Astrocyte of the spinal cord (primary cell): ENCODE results near the gene SFXN5.
"Not testable (repeated sequence)": the region's sequence is repeated elsewhere in the genome, so short reads cannot be mapped to it uniquely, and the experiment has no call there.

Source experiments
- DNase-seq: peaks from one replicate; pipeline ENCODE4 v3.0.0; 2011; ENCODE audit warnings: low read depth, low spot score
- H3K4me3 ChIP-seq: 2 replicates; pipeline ENCODE4 v1.5.1; 2011; ENCODE audit warnings: low read depth, mild to moderate bottlenecking, low read length, moderate library complexity
- in situ Hi-C: cut with HindIII; loops from 2 replicates; pipeline ENCODE4 v1.10.0; 2017; ENCODE audit warnings: low sequenced_read_pairs
- TF ChIP-seq, protein P1 (sequence below): IDR thresholded peaks from 2 replicates; pipeline ENCODE4 v1.5.1; 2012; ENCODE audit warnings: low read depth, mild to moderate bottlenecking, low read length, inconsistent platforms

SFXN5 gene, protein sequence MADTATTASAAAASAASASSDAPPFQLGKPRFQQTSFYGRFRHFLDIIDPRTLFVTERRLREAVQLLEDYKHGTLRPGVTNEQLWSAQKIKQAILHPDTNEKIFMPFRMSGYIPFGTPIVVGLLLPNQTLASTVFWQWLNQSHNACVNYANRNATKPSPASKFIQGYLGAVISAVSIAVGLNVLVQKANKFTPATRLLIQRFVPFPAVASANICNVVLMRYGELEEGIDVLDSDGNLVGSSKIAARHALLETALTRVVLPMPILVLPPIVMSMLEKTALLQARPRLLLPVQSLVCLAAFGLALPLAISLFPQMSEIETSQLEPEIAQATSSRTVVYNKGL

DNA sequence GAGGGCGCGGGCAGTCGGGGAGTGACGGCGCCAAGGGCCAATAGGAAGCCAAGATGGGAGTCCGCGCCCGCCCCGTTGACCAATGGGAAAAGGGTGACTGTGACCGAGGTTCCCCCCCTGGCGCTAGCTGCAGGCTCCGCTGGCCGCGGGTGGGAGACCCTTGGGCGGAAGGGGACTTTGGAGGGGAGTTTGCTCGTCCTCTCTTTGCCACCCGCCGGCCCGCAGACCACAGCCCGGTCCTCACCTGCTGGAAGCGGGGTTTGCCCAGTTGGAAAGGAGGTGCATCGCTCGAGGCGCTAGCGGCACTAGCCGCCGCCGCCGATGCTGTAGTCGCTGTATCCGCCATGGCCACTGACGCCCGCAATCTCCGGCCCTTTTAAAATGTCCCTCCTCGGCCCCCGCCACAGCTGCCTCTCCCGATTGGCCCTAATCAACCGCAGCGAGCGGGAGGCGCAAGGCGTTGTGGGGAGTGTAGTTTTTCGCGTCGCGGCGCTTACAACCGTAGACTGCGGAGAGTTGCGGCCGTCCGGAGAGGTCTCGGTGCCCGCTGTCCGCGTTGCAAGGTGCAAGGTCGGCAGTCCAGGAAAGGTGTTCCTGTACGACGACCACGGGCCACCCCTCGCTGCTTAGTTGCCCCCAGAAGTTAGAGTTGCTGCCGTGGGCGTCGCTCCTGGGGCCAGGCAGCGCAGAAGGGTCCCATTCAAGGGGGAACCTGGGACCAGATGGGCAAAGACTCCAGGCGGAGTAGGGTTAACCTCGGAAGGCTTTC is at the start of gene SFXN5:
TSS of gene SFXN5 (minus strand) at position 353 of the 769 bp plus-strand sequence. CDS start at position 346, 7 bp downstream.
- in situ Hi-C loops, result no loop called here
- DNase-seq, result peak; percentile 96
- H3K4me3 ChIP-seq, result peak within 1 kb of the TSS; percentile 75
- TF ChIP-seq, protein P1, sequence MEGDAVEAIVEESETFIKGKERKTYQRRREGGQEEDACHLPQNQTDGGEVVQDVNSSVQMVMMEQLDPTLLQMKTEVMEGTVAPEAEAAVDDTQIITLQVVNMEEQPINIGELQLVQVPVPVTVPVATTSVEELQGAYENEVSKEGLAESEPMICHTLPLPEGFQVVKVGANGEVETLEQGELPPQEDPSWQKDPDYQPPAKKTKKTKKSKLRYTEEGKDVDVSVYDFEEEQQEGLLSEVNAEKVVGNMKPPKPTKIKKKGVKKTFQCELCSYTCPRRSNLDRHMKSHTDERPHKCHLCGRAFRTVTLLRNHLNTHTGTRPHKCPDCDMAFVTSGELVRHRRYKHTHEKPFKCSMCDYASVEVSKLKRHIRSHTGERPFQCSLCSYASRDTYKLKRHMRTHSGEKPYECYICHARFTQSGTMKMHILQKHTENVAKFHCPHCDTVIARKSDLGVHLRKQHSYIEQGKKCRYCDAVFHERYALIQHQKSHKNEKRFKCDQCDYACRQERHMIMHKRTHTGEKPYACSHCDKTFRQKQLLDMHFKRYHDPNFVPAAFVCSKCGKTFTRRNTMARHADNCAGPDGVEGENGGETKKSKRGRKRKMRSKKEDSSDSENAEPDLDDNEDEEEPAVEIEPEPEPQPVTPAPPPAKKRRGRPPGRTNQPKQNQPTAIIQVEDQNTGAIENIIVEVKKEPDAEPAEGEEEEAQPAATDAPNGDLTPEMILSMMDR, result peak; percentile 2

DNA sequence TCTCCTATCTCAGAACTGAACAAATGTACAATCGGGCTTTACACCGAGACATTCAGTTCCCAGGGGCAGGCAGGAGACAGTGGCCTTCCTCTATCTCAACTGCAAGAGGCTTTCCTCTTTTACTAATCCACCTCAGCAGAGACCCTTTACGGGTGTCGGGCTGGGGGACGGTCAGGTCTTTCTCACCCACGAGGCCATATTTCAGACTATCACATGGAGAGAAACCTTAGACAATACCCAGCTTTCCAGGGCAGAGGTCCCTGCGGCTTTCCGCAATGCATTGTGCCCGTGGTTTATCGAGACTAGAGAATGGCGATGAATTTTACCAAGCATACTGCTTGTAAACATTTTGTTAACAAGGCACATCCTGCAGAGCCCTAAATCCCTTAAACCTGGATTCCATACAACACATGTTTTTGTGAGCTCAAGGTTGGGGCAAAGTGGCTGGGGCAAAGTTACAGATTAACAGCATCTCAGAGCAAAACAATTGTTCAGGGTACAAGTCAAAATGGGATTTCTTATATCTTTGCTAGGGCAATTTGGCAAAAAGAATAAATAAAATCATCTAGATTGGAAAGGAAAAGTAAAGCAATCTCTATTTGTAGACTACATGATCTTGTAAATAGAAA is 48.2 kb upstream of the SFXN5 start:
- H3K4me3 ChIP-seq, in situ Hi-C loops, DNase-seq: not testable (repeated sequence)

DNA sequence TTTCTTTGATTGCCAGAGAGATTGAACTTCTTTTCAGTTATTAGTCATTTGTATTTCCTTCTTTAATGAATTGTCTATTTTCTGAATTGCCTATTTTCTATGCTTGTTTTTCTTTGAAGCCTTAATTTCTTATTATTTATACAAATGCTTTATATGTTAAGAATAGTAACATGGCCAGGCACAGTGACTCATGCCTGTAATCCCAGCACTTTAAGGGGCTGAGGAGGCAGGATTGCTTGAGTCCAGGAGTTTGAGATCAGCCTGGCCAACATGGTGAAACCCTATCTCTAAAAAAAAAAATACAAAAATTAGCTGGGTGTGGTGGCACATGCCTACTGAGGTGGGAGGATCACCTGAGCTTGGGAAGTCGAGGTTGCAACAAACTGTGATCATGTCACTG is 45.9 kb upstream of the SFXN5 start:
- no peak for DNase-seq
- in situ Hi-C loops, result no loop called here
- TF ChIP-seq, protein P1, result no peak
- H3K4me3 ChIP-seq, result no peak overlapping the region

DNA sequence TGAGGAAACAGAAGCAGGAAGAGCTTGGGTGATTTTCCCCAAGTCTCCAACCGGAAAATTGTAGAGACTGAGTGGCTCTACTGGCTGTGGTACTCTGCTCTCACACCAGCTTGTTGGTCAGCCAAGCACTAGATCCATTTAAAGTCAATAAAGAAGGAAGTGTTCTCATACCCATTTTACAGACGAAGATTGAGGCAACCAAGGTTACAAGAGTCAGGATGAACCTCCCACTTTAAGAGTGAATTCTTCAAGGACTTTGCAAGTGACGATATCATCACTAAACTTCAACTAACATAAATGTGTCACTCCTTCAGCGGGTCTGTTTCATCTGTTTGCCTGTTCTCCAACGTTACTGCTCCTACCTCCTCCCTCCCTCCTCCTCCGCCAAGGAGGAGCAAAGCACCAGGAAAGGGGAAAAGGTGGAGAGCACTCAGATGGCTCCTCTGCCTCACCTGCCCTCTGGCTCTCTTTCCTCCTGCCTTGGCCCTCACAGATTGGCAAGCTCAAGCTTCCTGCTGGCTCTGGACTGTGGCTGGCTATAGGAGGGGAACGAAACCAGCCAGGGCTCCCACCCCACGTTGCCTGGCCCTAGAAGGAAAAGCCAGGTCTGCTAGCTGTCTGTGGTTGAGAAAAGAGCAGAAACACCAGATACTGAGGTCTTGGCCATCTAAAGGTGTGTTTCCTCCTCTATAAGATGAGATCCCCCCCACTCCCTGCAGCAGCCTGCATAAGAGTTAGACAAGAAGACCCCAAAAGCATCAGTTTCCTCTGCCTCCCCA is 44.9 kb upstream of the SFXN5 start:
- TF ChIP-seq, protein P1, result no peak
- DNase-seq, result no peak
- in situ Hi-C loops, result no loop called here
- no peak overlapping the region for H3K4me3 ChIP-seq

DNA sequence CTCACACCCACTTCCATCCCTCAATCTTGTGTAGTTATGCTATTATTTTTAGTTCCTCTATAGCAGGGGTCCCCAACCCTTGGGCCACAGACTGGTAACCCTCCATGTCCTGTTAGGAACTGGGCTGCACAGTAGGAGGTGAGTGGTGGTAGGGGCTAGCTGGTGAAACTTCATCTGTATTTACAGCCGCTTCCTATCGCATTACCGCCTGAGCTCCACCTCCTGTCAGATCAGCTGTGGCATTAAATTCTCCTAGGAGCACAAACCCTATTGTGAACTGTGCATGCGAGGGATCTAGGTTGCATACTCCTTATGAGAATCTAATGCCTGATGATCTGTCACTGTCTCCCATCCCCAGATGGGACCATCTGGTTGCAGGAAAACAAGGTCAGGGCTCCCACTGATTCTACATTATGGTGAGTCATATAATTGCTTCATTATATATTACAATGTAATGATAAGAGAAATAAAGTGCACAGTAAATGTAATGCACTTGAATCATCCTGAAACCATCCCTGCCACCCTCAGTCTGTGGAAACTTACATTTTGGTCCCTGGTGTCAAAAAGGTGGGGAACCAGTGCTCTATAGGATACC is 42.9 kb upstream of the SFXN5 start:
- in situ Hi-C loops, result no loop called here
- DNase-seq, result no peak
- TF ChIP-seq, protein P1, result no peak
- H3K4me3 ChIP-seq, result no peak overlapping the region

DNA sequence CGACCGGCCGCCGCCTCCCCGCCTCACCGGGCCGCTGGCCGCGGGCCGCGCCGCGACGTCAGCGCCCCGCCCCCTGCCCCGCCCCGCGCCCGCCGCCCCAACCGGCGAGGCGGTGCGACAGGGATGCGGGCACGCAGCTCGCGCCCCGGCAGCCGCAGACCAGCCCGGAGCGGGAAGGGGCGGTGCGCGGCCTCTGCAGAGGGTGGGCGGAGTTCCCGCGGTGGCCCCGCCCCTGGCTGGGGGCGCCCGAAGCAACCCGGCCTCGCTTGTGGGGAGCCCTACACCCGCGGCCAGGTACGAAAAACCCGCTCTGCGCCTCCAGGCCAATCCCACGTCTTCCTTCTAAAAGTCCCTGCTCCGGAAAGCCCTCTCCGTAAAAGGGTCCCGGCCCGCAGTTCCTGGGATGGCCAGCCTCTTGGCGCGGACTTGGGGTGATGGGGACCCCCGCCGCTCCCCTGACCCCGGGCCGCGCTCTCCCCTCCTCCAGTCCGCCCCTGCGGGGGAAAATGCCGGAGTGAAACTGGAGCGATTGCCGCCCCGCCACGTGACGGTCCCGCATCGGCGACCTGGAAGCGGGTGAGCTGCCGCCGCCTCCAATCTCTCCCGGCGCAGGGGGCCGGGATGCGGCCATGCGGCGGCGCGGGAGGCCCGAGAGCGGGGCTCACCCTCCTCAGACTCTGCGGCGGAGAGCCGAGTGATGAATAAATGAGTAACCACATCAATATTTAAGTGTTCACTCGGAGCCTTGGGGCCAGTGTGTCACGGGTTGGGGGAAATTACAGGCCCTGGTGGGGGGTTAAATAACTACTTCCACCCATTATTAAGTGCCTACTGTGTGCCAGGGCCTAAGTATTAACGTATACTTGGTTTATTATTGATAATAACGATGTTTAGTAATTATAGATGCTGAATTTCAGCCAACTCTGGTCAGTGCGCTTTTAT is 41.7 kb upstream of the SFXN5 start, which contains the start of gene RAB11FIP5:
TSS of gene RAB11FIP5 (minus strand) at position 36 of the 942 bp plus-strand sequence. CDS start 171 bp downstream, outside the sequence.
- DNase-seq, result peak; percentile 89
- in situ Hi-C loops, result no loop called here

More for the DNA sequence above, 41.7 kb upstream of the SFXN5 start, which contains the start of gene RAB11FIP5:
- H3K4me3 ChIP-seq, result peak within 1 kb of the TSS; percentile 66
- TF ChIP-seq, protein P1, result no peak
